Transverse colon (tissue), 4 donors: ENCODE measurements around the gene DNAL4. TPM values are rescaled to one million over a fixed set of nuclear protein-coding genes. Genes with fewer than 3 reads are reported as not detected.

Source experiments
- DNase-seq: peaks from one replicate; pipeline ENCODE4 v3.0.0-alpha.2; 2019
- H3K27ac ChIP-seq, 4 donors: fragments of 200-600 bp; sonication (generic); 2 replicates each; pipeline ENCODE4 v1.5.1; 2016 to 2018; ENCODE audit warnings: inconsistent platforms in 4 of 4
- H3K27me3 ChIP-seq: fragments of 200-600 bp; sonication (generic); 2 replicates; pipeline ENCODE4 v1.5.1; 2017; ENCODE audit warnings: inconsistent platforms
- H3K36me3 ChIP-seq, 4 donors: fragments of 200-600 bp; sonication (generic); 2 replicates each; pipeline ENCODE4 v1.5.1; 2017 to 2019; ENCODE audit warnings: inconsistent platforms in 4 of 4
- H3K4me1 ChIP-seq, 4 donors: fragments of 200-600 bp; sonication (generic); 2 replicates each; pipeline ENCODE4 v1.5.1; 2017 to 2020; ENCODE audit warnings: inconsistent platforms in 4 of 4
- H3K4me3 ChIP-seq, 4 donors: fragments of 200-600 bp; sonication (generic); 1 replicate in 1 of 4; 2 replicates in 3 of 4; pipeline versions ENCODE4 v1.5.1 to v1.6.1; 2017 to 2019; ENCODE audit warnings: inconsistent platforms in 4 of 4
- H3K9me3 ChIP-seq, 2 donors: fragments of 200-600 bp; sonication (generic); 2 replicates each; pipeline ENCODE4 v1.5.1; 2017 to 2019; ENCODE audit warnings: inconsistent platforms in 2 of 2
- CTCF ChIP-seq, 5 experiments: fragments of 200-600 bp in 3 of 5; fragments of 450-650 bp in 2 of 5; sonication (generic) in 3 of 5; IDR thresholded peaks; 1 replicate in 2 of 5; 2 replicates in 3 of 5; pipeline ENCODE4 v1.5.1; 2016 to 2017; ENCODE audit warnings: antibody characterized with exemption in 5 of 5, inconsistent platforms in 3 of 5, mild to moderate bottlenecking in 2 of 5, moderate library complexity in 1 of 5
- EP300 ChIP-seq: sonication (generic); formaldehyde crosslinking; IDR thresholded peaks from one replicate; pipeline ENCODE4 v1.6.1; 2017; ENCODE audit warnings: antibody characterized with exemption, low read depth
- POLR2A ChIP-seq: fragments of 450-650 bp; IDR thresholded peaks from one replicate; pipeline ENCODE4 v1.6.1; 2016; ENCODE audit warnings: antibody characterized with exemption, mild to moderate bottlenecking, moderate library complexity
- POLR2AphosphoS5 ChIP-seq, 3 donors: sonication (generic); formaldehyde crosslinking; IDR thresholded peaks; one replicate each; pipeline ENCODE4 v1.6.1; 2016; ENCODE audit warnings: antibody characterized with exemption in 3 of 3
- WGBS, 2 donors: methylation state at CpG; one replicate each; pipeline ENCODE4 v1.1.5; 2018; ENCODE audit warnings: low coverage in 1 of 2; 5-methylcytosine and 5-hydroxymethylcytosine counted together
- in situ Hi-C, 4 donors: fragments of 200-750 bp; cut with MboI; loops; one replicate each; pipeline versions ENCODE4 v1.15.0 to v1.15.1; 2017; ENCODE audit warnings: low sequenced_read_pairs in 3 of 4, low pct_ligation_motif_present in 1 of 4, low pct_unique_long_range_greater_than_20kb in 1 of 4
- intact Hi-C: fragments of 100-400 bp; cut with DNase I; formaldehyde crosslinking; loops from one replicate; pipeline ENCODE4 v1.15.1; 2023; ENCODE audit warnings: low total_unique reads
- total RNA-seq, 4 donors: library from RNA; depleted of rRNA; stranded (reverse); fragments of >200 nt; gene quantifications; one replicate each; pipeline ENCODE4 v1.1.0, GENCODE V29; 2016

The DNAL4 gene
- total RNA-seq, 4 donors from 2014 or later = 13.8 to 39.0 (median 19.3) TPM

- H3K4me1 ChIP-seq = peaks cover 0 to 6% (median 2%) of the 10 kb centered on the region in 4 donors
- WGBS, 2 donors = 67 to 100% methylated on average over 1 to 14 of the region's 14 CpGs
- H3K27me3 ChIP-seq = no peaks in the 10 kb centered on the region
- no peak overlapping the region for H3K27ac ChIP-seq
- DNase-seq = no peak
- peaks cover 0 to 3% (median 0%) of the 10 kb centered on the region in 4 donors for H3K36me3 ChIP-seq
- intact Hi-C loops = no loop called here
- no peak for TF ChIP-seq POLR2A
- TF ChIP-seq POLR2AphosphoS5 (IDR thresholded peaks at IDR 0.05) = no peak
- no peak for TF ChIP-seq CTCF (IDR thresholded peaks at IDR 0.05)
- no peak for TF ChIP-seq EP300
- in situ Hi-C loops = no loop called here
- H3K9me3 ChIP-seq = no peaks in the 10 kb centered on the region
- no peak overlapping the region for H3K4me3 ChIP-seq
These were observed 10.8 kb downstream of the DNAL4 start for GRCh38 chr22:38783095-38783615.

GRCh38 chr22:38782402-38783094, 11.4 kb downstream of the DNAL4 start:
- WGBS, 2 donors = 75% methylated on average over 13 of the region's 13 CpGs; no CpG with 5 or more reads in 1 of the 2 donors
- no peak overlapping the region for H3K4me3 ChIP-seq
- in situ Hi-C loops = no loop called here
- H3K36me3 ChIP-seq = peaks cover 0 to 3% (median 0%) of the 10 kb centered on the region in 4 donors
- no peaks in the 10 kb centered on the region for H3K4me1 ChIP-seq
- TF ChIP-seq POLR2AphosphoS5 (IDR thresholded peaks at IDR 0.05) (no peak), EP300 (no peak), POLR2A (no peak), CTCF (IDR thresholded peaks at IDR 0.05) (no peak)
- no peak for DNase-seq
- intact Hi-C loops = no loop called here
- no peak overlapping the region for H3K27ac ChIP-seq
- H3K9me3 ChIP-seq = no peaks in the 10 kb centered on the region
- H3K27me3 ChIP-seq = no peaks in the 10 kb centered on the region

GRCh38 chr22:38781033-38781432, 12.9 kb downstream of the DNAL4 start:
- no peak for DNase-seq
- H3K27ac ChIP-seq = no peak overlapping the region
- no peaks in the 10 kb centered on the region for H3K4me1 ChIP-seq
- intact Hi-C loops = no loop called here
- WGBS, 2 donors = 93 to 94% methylated on average over 3 to 13 of the region's 13 CpGs
- peaks cover 0 to 3% (median 0%) of the 10 kb centered on the region in 4 donors for H3K36me3 ChIP-seq
- H3K9me3 ChIP-seq = no peaks in the 10 kb centered on the region
- H3K4me3 ChIP-seq = no peak overlapping the region
- TF ChIP-seq CTCF (IDR thresholded peaks at IDR 0.05) (no peak), POLR2AphosphoS5 (IDR thresholded peaks at IDR 0.05) (no peak), POLR2A (no peak), EP300 (no peak)
- no peaks in the 10 kb centered on the region for H3K27me3 ChIP-seq
- in situ Hi-C loops = no loop called here

GRCh38 chr22:38777087-38777671, 16.8 kb downstream of the DNAL4 start:
- no peaks in the 10 kb centered on the region for H3K27me3 ChIP-seq
- H3K9me3 ChIP-seq = no peaks in the 10 kb centered on the region
- WGBS, 2 donors = 91% methylated on average over 27 of the region's 27 CpGs; no CpG with 5 or more reads in 1 of the 2 donors
- in situ Hi-C loops = no loop called here
- no peak overlapping the region for H3K4me3 ChIP-seq
- intact Hi-C loops = no loop called here
- no peak for DNase-seq
- TF ChIP-seq POLR2AphosphoS5 (IDR thresholded peaks at IDR 0.05) (no peak), CTCF (IDR thresholded peaks at IDR 0.05) (no peak), POLR2A (no peak), EP300 (no peak)
- H3K27ac ChIP-seq = no peak overlapping the region
- peaks cover 0 to 3% (median 0%) of the 10 kb centered on the region in 4 donors for H3K36me3 ChIP-seq
- no peaks in the 10 kb centered on the region for H3K4me1 ChIP-seq
